Activated T-cell treated with anti-CD3 and anti-CD28 coated beads, Interleukin-2, amount 50 U/mL, for 1 hour (primary cell): ENCODE data around the gene CH25H.
"Not testable (repeated sequence)": the region's sequence is repeated elsewhere in the genome, so short reads cannot be mapped to it uniquely, and the experiment has no call there.

Experiments
- DNase-seq: peaks from one replicate; pipeline ENCODE4 v3.0.0-alpha.2; 2020

The CH25H gene

GRCh38 chr10:89191301-89191700 is 15.8 kb downstream of the CH25H start:
- not testable (repeated sequence) for DNase-seq

- no peak for DNase-seq
These were observed 17.8 kb downstream of the CH25H start for GRCh38 chr10:89189211-89189734.

DNA sequence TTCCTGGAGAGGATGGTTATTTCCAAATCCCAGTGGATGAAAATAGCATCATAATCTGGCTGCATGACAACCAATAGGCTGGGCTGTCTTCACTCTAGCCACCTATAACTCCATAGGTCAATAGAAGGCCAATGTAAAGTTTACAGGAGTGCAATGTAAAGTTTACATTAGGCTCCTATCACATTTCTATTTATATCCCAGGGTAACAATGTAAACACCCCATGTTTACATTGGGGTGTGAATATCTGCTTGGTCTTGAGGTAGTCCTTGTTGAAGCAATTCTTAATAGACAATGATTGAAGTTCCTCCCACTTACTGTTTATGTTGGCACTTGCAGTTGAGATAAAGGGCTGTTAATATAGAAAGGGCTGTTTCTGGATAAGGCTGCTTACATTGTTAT is 21.5 kb downstream of the CH25H start:
- no peak for DNase-seq

DNA sequence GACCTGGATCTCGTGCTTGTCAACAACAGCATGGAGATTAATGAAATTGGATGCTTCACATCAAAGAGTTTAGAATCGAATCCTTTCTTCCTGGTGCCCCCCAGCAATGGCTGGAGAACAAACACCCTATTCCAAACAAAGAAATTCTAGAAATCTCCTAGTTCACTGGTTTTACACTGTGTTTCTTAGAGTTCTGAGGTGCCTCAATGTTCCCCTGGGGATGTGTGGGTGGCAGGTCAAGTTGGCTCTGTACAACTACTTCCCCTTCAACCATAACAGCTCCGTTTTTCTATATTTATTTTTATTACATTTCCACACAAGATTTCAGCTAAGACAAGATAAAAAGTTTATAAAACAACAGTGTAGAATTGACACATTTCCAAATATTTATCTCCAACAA is 22.5 kb downstream of the CH25H start:
- DNase-seq = no peak

DNA sequence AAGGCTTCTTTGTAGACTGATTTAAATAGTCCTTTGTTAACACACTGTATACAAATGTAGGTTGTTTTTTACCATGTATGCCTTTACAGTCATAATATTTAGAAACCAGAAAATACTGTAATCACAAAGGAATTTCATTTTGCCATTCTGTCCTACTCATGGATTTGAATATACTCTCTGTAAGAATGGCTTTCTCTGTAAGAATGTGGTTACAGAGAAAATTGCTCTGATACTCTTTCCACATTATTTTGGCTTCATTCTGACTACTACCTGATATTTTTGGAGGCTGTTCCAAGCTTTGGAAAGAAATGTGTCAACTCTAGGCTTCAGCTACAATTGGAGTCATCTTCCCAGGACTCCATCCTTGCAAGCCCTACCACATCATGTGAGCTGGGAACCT is 23.5 kb downstream of the CH25H start:
- DNase-seq = no peak

- DNase-seq = no peak
These were observed 24.2 kb downstream of the CH25H start for GRCh38 chr10:89182894-89183293.

DNA sequence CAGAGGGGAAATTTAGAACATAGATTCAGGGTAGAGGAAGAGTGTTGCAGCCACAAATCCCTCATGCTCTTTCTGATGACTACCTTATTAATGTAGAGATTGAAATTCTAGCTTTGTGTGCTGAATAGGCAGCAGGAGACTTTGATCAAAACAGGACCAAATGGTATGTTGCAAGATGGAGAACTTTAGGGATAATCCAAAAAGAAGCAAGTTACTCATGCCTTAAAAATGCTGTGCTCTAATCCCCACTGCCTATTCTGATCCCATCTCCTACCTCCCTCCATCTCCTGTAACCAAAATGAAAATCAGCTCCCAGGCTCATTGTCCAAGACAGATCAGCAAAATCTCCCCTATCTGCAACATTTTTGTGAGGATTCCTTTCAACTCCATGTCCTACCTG is 31.3 kb downstream of the CH25H start:
- no peak for DNase-seq

DNA sequence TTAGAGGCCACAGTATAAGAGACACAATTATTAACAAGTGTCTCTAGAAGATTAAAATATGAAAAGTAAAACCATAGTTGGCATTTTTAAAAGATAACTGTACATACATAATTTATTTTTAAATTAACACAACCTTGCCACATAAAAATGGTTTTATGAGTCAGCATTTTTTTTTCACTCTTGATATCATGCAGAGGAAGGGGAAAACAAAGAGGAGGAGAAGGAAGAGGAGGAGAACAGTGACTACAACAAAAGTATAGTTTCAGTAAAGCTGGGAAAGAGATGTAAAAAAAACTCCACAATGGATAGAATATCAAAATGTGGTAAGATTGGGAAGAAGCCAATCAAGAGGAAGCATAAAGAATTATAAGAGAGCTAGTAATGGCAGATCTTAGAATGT is 34.0 kb downstream of the CH25H start:
- no peak for DNase-seq

- no peak for DNase-seq
These were observed 35.1 kb downstream of the CH25H start for GRCh38 chr10:89171996-89172395.

GRCh38 chr10:89171263-89171872 is 35.7 kb downstream of the CH25H start:
- no peak for DNase-seq

DNA sequence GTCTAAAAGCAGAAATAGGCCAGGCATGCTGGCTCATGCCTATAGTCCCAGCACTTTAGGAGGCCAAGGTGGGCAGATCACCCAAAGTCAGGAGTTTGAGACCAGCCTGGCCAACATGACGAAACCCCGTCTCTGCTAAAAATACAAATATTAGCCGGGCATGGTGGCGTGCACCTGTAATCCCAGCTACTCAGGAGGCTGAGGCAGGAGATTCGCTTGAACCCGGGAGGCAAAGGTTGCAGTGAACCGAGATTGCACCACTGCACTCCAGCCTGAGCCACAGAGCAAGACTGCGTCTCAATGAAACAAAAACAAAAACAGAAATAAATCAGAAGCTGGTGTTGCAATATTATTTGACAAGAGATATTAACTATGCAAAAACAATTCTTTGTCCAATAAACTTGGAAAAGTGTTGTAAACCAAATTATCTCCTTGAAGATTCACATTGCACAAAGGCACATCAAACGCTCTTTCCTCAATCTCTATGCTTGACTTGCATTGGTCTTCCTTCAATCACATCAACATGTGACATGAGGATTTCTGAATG is 38.7 kb downstream of the CH25H start:
- not testable (repeated sequence) for DNase-seq

GRCh38 chr10:89167915-89168314 is 39.2 kb downstream of the CH25H start:
- no peak for DNase-seq

- DNase-seq = no peak
These were observed 41.2 kb downstream of the CH25H start for GRCh38 chr10:89165923-89166322.

DNA sequence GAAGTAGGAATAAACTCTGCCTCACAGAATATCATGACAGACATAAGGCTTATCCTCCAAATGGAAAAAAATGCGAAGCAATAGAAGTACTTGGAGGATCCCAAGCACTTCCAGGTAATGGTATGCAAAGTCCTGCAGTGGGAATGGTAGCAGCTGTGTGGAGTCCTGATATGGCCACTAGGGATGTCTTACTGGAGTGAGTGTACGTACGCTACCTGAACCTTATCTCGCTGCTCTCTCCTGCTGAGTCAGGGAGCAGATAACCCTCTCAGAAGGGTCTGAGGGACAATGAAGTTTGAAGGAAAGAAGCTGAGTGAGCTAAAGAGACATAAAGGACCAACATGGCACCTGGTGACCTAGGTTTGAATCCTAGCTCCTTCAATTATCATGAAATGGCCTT is 42.2 kb downstream of the CH25H start:
- DNase-seq = no peak

DNA sequence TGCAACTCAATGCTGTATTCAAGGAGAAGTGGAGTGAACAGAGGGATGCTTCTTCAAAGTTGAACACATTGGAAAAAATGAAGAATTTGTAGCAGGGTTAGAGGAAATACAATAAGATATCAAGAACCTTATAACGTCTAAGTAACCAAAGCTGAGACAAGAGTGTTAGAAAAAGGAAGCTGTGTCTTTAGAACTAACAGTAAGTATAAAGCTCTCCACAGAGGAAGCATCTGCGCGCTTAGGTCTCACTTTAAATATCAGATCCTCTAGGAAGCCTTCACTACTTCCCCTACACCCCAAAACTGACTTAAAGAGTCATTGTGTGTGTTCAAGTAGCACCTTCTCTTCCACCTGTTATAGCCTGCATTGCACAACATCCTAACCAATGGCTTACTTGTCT is 43.0 kb downstream of the CH25H start:
- DNase-seq = no peak

GRCh38 chr10:89163265-89163995 is 43.7 kb downstream of the CH25H start:
- DNase-seq = peak; percentile 30

DNA sequence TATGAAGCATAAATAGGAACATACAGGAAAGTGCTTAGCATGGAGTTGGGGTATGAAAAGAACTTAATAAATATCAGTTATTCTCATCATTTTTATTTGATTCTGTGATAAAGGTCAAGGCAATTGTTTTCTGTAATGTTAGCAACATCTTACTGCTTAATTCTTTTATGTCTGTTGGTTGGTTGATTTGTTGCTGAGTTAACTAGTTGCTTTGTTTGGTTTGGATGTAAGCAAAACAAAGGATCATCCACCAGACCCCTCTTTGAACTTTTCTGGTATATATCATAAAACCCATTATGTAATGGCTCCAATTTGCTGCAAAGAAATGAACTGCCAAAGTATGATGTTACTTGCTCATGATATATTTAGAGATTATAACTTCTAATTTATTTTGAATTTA is 44.5 kb downstream of the CH25H start:
- no peak for DNase-seq

GRCh38 chr10:89160339-89160738 is 46.8 kb downstream of the CH25H start:
- no peak for DNase-seq

DNA sequence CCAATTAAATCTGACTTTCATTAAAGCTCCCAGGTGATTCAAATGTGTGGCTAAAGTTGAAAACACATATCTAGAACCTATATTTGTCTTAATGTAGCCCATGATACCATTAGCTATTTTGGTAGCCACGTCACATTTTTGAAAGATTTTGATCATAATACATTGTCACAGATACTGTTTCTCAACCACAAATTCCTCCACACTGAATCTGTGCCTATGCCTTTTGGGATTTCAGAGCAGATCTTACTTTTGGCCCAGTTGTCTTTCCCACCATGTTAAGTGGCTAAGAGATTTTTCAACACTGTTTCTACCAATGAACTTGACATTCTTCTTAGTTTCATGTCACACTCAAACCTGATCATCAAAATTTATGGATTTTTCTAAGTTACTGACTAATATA is 47.4 kb downstream of the CH25H start:
- no peak for DNase-seq

DNA sequence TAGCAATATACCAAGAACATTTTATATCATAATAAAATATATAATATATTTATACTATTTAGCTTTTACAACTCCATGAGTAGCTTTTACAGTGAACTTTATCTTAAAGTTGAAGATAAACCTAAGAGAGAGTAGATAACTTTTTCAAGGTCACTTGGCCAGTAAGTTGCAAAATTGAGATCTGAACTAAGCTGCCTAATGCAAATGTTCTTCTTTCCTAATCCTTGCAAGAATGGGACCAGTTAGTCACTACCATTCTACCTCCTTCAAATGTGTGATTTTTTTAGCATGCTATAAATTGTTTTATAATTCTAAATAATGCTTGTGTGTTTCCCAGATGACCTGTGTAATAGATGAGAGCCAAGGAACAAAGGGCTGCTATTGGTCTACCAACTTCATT is 47.8 kb downstream of the CH25H start:
- DNase-seq = no peak

- no peak for DNase-seq
These were observed 48.7 kb downstream of the CH25H start for GRCh38 chr10:89158446-89158845.

DNA sequence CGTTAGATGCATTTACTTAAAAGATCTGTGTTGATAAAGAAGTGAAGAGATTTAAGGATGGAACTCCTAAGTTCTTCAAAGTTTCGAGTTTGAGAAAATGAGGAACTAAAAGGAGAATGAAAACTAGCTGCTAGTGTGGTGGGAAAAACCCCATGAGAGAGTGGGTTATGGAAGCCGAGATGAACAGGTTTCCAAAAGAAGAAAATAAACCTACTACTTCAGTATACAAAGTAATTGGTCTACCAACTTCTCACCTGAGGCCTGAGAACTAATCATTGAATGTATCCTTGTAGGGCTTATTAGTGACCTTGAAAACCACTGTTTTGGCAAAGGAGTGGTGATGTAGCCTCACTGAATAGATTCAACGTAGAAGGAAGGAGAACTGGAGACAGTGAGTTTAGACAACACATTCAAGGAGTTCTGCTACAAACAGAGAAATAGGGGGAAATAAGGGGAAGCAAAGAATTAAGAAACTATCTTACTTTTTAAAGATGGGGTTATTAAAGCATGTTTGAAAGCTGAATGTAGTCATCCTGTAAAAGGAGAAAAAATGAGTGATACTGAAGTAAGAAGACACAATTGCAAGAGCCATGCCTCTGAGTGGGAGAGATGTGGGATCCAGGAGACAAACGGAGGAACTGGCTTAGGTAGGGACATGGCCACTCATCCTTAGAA is 50.8 kb downstream of the CH25H start:
- DNase-seq = no peak
